Loucy (cell line): Measurements from ENCODE around the gene BCAS4.

ENCODE experiments used
- CTCF ChIP-seq: fragments of 200-600 bp; sonication (generic); conservative IDR thresholded peaks from 2 replicates; pipeline ENCODE4 v1.5.1; 2014; ENCODE audit warnings: mild to moderate bottlenecking, antibody characterized with exemption, low read length
- EZH2phosphoT487 ChIP-seq: fragments of 200-600 bp; IDR thresholded peaks from 2 replicates; pipeline ENCODE4 v1.6.1; 2018; ENCODE audit warnings: antibody characterized with exemption, mild to moderate bottlenecking, moderate library complexity, borderline replicate concordance

DNA sequence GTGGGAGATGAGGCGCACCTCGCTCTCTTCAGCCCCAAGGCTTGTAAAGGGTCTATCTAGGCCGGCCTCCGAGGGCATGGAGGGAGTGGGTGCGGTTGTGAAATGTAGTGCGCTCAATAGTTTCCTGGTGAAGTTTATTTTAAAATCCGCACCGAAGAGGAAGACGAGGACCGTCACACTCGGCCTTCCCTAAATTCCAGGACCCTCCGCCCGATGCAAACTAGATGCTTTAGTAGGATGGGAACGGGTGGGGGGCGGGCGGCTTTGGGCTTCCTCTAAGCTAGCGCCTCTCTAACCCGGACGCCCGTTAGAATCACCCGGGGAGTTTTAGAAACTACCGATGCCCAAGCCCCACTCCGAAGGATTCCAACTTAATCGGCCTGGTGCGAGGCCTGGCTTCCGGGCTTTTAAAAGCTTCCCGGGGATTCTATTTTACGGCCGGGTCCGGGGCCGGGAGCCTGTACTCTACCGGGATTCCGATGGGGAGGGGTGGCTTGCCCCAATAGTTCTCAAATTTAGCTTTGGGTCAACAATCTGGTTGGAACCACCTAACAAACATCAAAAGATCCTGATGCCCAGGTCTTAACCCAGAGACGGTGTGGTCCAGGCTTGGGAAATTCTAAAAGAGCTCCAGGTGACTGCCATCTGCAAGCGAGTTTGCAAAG is 548 bp upstream of the BCAS4 start:
- TF ChIP-seq CTCF (no peak), EZH2phosphoT487 (no peak)
